HEK293 (cell line): Measurements from ENCODE around the gene PHF19.

ENCODE experiments used
- BCL11A ChIP-seq: fragments of 450-650 bp; formaldehyde crosslinking; IDR thresholded peaks from 2 replicates; pipeline ENCODE4 v1.5.1; 2016; ENCODE audit warnings: low read depth, missing biosample characterization, missing genetic modification characterization
- MZF1 ChIP-seq: fragments of 450-650 bp; formaldehyde crosslinking; IDR thresholded peaks from 2 replicates; pipeline ENCODE4 v1.5.1; 2017; ENCODE audit warnings: missing biosample characterization, missing genetic modification characterization, borderline replicate concordance
- OSR2 ChIP-seq: fragments of 450-650 bp; formaldehyde crosslinking; IDR thresholded peaks from 2 replicates; pipeline ENCODE4 v1.5.1; 2016; ENCODE audit warnings: missing biosample characterization, missing genetic modification characterization
- PATZ1 ChIP-seq: fragments of 450-650 bp; formaldehyde crosslinking; IDR thresholded peaks from 2 replicates; pipeline ENCODE4 v1.5.1; 2016; ENCODE audit warnings: missing biosample characterization, missing genetic modification characterization
- SP2 ChIP-seq: fragments of 450-650 bp; formaldehyde crosslinking; IDR thresholded peaks from 2 replicates; pipeline ENCODE4 v1.5.1; 2016; ENCODE audit warnings: missing biosample characterization, missing genetic modification characterization
- WT1 ChIP-seq: fragments of 450-650 bp; formaldehyde crosslinking; IDR thresholded peaks from 2 replicates; pipeline ENCODE4 v1.5.1; 2016; ENCODE audit warnings: missing biosample characterization, missing genetic modification characterization
- ZBTB20 ChIP-seq: fragments of 450-650 bp; formaldehyde crosslinking; IDR thresholded peaks from 2 replicates; pipeline ENCODE4 v1.5.1; 2016; ENCODE audit warnings: missing biosample characterization, missing genetic modification characterization
- ZFP69B ChIP-seq: fragments of 450-650 bp; formaldehyde crosslinking; IDR thresholded peaks from 2 replicates; pipeline ENCODE4 v1.5.1; 2016; ENCODE audit warnings: missing biosample characterization, missing genetic modification characterization
- ZNF16 ChIP-seq: fragments of 450-650 bp; formaldehyde crosslinking; IDR thresholded peaks from 2 replicates; pipeline ENCODE4 v1.5.1; 2016; ENCODE audit warnings: low read depth, missing biosample characterization, missing genetic modification characterization
- ZNF341 ChIP-seq: fragments of 450-650 bp; formaldehyde crosslinking; IDR thresholded peaks from 2 replicates; pipeline ENCODE4; 2016; ENCODE audit warnings: low read depth, missing biosample characterization, missing genetic modification characterization
- ZNF423 ChIP-seq: fragments of 450-650 bp; formaldehyde crosslinking; IDR thresholded peaks from 2 replicates; pipeline ENCODE4 v1.5.1; 2016; ENCODE audit warnings: missing biosample characterization, missing genetic modification characterization
- ZNF449 ChIP-seq: fragments of 450-650 bp; formaldehyde crosslinking; IDR thresholded peaks from 2 replicates; pipeline ENCODE4 v1.5.1; 2017; ENCODE audit warnings: missing biosample characterization, mild to moderate bottlenecking, missing genetic modification characterization, moderate library complexity
- ZNF600 ChIP-seq: fragments of 450-650 bp; formaldehyde crosslinking; IDR thresholded peaks from 2 replicates; pipeline ENCODE4 v1.5.1; 2016; ENCODE audit warnings: missing biosample characterization, missing genetic modification characterization
- ZNF610 ChIP-seq: fragments of 450-650 bp; formaldehyde crosslinking; IDR thresholded peaks from 2 replicates; pipeline ENCODE4 v1.5.1; 2016; ENCODE audit warnings: missing biosample characterization, missing genetic modification characterization, borderline replicate concordance
- ZNF629 ChIP-seq: fragments of 450-650 bp; formaldehyde crosslinking; IDR thresholded peaks from 2 replicates; pipeline ENCODE4 v1.5.1; 2017; ENCODE audit warnings: missing biosample characterization, missing genetic modification characterization
- ZNF692 ChIP-seq: fragments of 450-650 bp; formaldehyde crosslinking; IDR thresholded peaks from 2 replicates; pipeline ENCODE4 v1.5.1; 2016; ENCODE audit warnings: missing biosample characterization, missing genetic modification characterization
- ZXDB ChIP-seq: fragments of 450-650 bp; formaldehyde crosslinking; IDR thresholded peaks from 2 replicates; pipeline ENCODE4 v1.5.1; 2016; ENCODE audit warnings: missing biosample characterization, missing genetic modification characterization
- TF ChIP-seq, protein P1 (sequence below): fragments of 450-650 bp; formaldehyde crosslinking; IDR thresholded peaks from 2 replicates; pipeline ENCODE4 v1.5.1; 2016; ENCODE audit warnings: missing biosample characterization, missing genetic modification characterization
- TF ChIP-seq, protein P2 (sequence below): fragments of 450-650 bp; formaldehyde crosslinking; optimal IDR thresholded peaks from 2 replicates; pipeline ENCODE3; 2016; ENCODE audit warnings: missing biosample characterization, mild to moderate bottlenecking, missing genetic modification characterization

Gene PHF19

DNA sequence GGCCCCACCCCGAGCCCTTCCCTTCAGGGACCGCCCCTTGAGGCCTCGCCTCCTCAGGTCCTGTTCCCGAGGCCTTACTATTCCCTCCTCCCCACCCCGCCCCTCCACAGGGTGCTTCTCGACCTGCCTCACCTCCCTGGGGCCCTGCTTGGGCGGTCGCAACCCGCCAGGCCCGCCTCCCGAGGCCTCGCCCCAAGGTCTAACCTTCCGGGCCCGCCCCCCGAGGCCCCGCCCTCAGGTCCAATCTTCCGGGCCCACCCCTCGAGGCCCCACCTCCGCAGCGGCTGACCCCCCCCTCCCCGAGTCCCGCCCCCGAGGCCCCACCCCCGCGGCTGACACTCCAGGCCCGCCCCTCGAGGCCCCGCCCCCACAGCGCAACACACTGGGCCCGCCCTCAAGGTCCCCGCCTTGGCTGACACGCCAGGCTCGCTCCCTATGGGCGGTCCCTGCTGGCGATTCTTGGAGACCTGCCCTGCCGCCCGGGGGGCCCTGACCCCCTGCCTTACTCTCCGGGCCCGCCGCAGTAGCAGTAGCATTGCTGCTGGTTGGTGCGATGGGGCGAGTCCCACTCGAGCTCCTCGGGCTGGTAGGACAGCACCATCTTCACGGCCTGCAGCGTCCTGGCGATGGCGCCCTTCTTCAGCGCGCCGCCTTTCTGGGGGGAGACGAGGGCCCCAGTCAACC, 8.2 kb downstream of the PHF19 start (continued):
- TF ChIP-seq ZNF692 (peak; percentile 25; the same call in 1 of the 2 replicates), ZFP69B (tag by site-specific recombination) (0 out of 2 replicates have a peak, but pooled peaks have one; percentile 2), BCL11A (tag by site-specific recombination) (0 out of 2 replicates have a peak, but pooled peaks have one; percentile 18), OSR2 (tag by site-specific recombination) (peak; percentile 68), ZNF610 (tag by site-specific recombination) (no peak), ZNF423 (tag by site-specific recombination) (peak; percentile 63), SP2 (tag by site-specific recombination) (peak; percentile 87), MZF1 (tag by site-specific recombination) (no peak), PATZ1 (tag by site-specific recombination) (peak; percentile 93), ZXDB (tag by site-specific recombination) (0 out of 2 replicates have a peak, but pooled peaks have one; percentile 17), ZNF341 (tag by site-specific recombination) (peak; percentile 85), ZNF449 (tag by site-specific recombination) (no peak), ZNF16 (tag by site-specific recombination) (no peak), ZBTB20 (peak; percentile 47; the same call in 1 of the 2 replicates), WT1 (tag by site-specific recombination) (0 out of 2 replicates have a peak, but pooled peaks have one; percentile 16), ZNF629 (tag by site-specific recombination) (0 out of 2 replicates have a peak, but pooled peaks have one; percentile 29), ZNF600 (tag by site-specific recombination) (peak; percentile 16; the same call in 1 of the 2 replicates)
- TF ChIP-seq, protein P1, sequence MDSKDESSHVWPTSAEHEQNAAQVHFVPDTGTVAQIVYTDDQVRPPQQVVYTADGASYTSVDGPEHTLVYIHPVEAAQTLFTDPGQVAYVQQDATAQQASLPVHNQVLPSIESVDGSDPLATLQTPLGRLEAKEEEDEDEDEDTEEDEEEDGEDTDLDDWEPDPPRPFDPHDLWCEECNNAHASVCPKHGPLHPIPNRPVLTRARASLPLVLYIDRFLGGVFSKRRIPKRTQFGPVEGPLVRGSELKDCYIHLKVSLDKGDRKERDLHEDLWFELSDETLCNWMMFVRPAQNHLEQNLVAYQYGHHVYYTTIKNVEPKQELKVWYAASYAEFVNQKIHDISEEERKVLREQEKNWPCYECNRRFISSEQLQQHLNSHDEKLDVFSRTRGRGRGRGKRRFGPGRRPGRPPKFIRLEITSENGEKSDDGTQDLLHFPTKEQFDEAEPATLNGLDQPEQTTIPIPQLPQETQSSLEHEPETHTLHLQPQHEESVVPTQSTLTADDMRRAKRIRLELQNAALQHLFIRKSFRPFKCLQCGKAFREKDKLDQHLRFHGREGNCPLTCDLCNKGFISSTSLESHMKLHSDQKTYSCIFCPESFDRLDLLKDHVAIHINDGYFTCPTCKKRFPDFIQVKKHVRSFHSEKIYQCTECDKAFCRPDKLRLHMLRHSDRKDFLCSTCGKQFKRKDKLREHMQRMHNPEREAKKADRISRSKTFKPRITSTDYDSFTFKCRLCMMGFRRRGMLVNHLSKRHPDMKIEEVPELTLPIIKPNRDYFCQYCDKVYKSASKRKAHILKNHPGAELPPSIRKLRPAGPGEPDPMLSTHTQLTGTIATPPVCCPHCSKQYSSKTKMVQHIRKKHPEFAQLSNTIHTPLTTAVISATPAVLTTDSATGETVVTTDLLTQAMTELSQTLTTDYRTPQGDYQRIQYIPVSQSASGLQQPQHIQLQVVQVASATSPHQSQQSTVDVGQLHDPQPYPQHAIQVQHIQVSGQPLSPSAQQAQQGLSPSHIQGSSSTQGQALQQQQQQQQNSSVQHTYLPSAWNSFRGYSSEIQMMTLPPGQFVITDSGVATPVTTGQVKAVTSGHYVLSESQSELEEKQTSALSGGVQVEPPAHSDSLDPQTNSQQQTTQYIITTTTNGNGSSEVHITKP (tag by site-specific recombination), result peak; percentile 58; the same call in 1 of the 2 replicates
- TF ChIP-seq, protein P2, sequence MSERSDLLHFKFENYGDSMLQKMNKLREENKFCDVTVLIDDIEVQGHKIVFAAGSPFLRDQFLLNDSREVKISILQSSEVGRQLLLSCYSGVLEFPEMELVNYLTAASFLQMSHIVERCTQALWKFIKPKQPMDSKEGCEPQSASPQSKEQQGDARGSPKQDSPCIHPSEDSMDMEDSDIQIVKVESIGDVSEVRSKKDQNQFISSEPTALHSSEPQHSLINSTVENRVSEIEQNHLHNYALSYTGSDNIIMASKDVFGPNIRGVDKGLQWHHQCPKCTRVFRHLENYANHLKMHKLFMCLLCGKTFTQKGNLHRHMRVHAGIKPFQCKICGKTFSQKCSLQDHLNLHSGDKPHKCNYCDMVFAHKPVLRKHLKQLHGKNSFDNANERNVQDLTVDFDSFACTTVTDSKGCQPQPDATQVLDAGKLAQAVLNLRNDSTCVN, result peak; percentile 59
